ENCODE measurements around the gene ACAD9. TPM values are rescaled to one million over a fixed set of nuclear protein-coding genes. Genes with fewer than 3 reads are reported as not detected.

The ACAD9 gene
- polyA plus RNA-seq, 1 of the 3 experiments (the other 2 are of a cell fraction) = 41.9 TPM

DNA sequence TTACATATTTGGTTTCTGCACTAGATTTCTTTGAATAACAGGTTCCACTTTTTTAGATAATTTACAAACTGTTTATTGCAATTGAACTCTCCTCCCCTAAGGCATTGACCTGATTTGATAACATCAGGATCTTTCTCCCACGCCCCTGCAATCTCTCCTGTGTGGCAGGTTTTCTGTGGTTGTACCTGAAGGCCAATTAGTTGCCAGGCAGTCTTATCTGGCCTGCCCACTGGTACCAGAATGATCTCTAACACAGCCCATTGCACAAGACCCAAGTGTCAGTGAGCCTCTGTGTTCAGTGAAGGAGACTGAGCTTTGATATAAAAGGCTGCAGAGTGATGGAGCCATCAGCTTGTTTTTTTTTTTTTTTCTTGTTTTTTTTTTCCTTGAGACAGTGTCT, 3.3 kb downstream of the ACAD9 start:
- ChIA-PET POLR2A (interaction anchor here (0.7 kb wide), 1 partner anchor 240 kb away, joined by 3 read pairs; no protein-coding TSS in a partner anchor), CTCF (interaction anchor here (0.6 kb wide), 1 partner anchor 88 kb away, joined by 3 read pairs; no protein-coding TSS in a partner anchor)
- WGBS (ENCODE audit: low lambda C conversion rate) = 100% methylated on average over 1 of the region's 1 CpG
- Histone ChIP-seq H3F3A (replicated peaks; ENCODE audit: insufficient read depth) (peaks cover 5% of the 10 kb centered on the region), H3K27me3 (ENCODE audit: insufficient read depth) (no peaks in the 10 kb centered on the region), H3K4me3 (ENCODE audit: low read depth in 2 of 2, low read length in 1 of 2) (no peak overlapping the region), H3K4me2 (no peak overlapping the region), H4K20me1 (ENCODE audit: insufficient read depth) (no peaks in the 10 kb centered on the region), H3K79me2 (ENCODE audit: insufficient read depth) (peaks cover 81% of the 10 kb centered on the region), H3K36me3 (replicated peaks in 1 of 2; ENCODE audit: control insufficient read depth in 1 of 2, insufficient read depth in 2 of 2, low read length in 1 of 2) (peaks cover 15 to 26% of the 10 kb centered on the region in 2 experiments), H3K9me2 (no peaks in the 10 kb centered on the region), H3K9ac (no peak overlapping the region), H2AFZ (ENCODE audit: low read depth) (no peak overlapping the region), H3K9me3 (no peaks in the 10 kb centered on the region), H3K4me1 (ENCODE audit: control insufficient read depth in 1 of 2, insufficient read depth in 2 of 2, low read depth in 1 of 2, low read length in 1 of 2) (peaks cover 0 to 21% of the 10 kb centered on the region in 2 experiments; a peak in 2 of 4 replicates), H3K27ac (ENCODE audit: low read depth in 2 of 2, low read length in 1 of 2) (no peak overlapping the region)
- DNase-seq = no peak
- TF ChIP-seq RFX5 (IDR thresholded peaks at IDR 0.05; ENCODE audit: low read length) (no peak), SIN3A (IDR thresholded peaks at IDR 0.05; ENCODE audit: borderline replicate concordance, low read depth, low read length) (no peak), TCF12 (IDR thresholded peaks at IDR 0.05) (no peak), RAD21 (IDR thresholded peaks at IDR 0.05; ENCODE audit: low read length) (no peak), TAF1 (IDR thresholded peaks at IDR 0.05; ENCODE audit: borderline replicate concordance, low read depth, low read length) (no peak), RCOR1 (IDR thresholded peaks at IDR 0.05; ENCODE audit: low read length) (no peak), ELF1 (IDR thresholded peaks at IDR 0.05) (no peak), MXI1 (IDR thresholded peaks at IDR 0.05; ENCODE audit: low read depth, low read length) (no peak), FOXM1 (IDR thresholded peaks at IDR 0.05; ENCODE audit: low read depth) (no peak), EZH2phosphoT487 (IDR thresholded peaks at IDR 0.05; ENCODE audit: borderline replicate concordance, low read depth) (no peak), SMC3 (IDR thresholded peaks at IDR 0.05; ENCODE audit: low read depth, low read length) (no peak), GABPA (IDR thresholded peaks at IDR 0.05; ENCODE audit: low read depth) (no peak), RXRA (IDR thresholded peaks at IDR 0.05; ENCODE audit: borderline replicate concordance, low read depth) (no peak), ZBTB33 (IDR thresholded peaks at IDR 0.05; ENCODE audit: borderline replicate concordance, low read depth) (no peak), FOSL2 (IDR thresholded peaks at IDR 0.05; ENCODE audit: borderline replicate concordance, low read depth) (no peak)
- TF ChIP-seq, protein P1, sequence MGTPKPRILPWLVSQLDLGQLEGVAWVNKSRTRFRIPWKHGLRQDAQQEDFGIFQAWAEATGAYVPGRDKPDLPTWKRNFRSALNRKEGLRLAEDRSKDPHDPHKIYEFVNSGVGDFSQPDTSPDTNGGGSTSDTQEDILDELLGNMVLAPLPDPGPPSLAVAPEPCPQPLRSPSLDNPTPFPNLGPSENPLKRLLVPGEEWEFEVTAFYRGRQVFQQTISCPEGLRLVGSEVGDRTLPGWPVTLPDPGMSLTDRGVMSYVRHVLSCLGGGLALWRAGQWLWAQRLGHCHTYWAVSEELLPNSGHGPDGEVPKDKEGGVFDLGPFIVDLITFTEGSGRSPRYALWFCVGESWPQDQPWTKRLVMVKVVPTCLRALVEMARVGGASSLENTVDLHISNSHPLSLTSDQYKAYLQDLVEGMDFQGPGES (IDR thresholded peaks at IDR 0.05; ENCODE audit: low read depth, low read length) = no peak
- TF ChIP-seq, protein P2, sequence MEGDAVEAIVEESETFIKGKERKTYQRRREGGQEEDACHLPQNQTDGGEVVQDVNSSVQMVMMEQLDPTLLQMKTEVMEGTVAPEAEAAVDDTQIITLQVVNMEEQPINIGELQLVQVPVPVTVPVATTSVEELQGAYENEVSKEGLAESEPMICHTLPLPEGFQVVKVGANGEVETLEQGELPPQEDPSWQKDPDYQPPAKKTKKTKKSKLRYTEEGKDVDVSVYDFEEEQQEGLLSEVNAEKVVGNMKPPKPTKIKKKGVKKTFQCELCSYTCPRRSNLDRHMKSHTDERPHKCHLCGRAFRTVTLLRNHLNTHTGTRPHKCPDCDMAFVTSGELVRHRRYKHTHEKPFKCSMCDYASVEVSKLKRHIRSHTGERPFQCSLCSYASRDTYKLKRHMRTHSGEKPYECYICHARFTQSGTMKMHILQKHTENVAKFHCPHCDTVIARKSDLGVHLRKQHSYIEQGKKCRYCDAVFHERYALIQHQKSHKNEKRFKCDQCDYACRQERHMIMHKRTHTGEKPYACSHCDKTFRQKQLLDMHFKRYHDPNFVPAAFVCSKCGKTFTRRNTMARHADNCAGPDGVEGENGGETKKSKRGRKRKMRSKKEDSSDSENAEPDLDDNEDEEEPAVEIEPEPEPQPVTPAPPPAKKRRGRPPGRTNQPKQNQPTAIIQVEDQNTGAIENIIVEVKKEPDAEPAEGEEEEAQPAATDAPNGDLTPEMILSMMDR (IDR thresholded peaks at IDR 0.05) = no peak

Data from SK-N-SH (cell line).